ENCODE data around the gene ABCA2. TPM values are rescaled to one million over a fixed set of nuclear protein-coding genes. Genes with fewer than 3 reads are reported as not detected.
"Not testable (repeated sequence)": the region's sequence is repeated elsewhere in the genome, so short reads cannot be mapped to it uniquely, and the experiment has no call there.

Gene ABCA2
- total and polyA plus RNA-seq, 2 donors from 2014 or later, result 39.2 to 72.1 TPM

- Histone ChIP-seq H3K9ac (ENCODE audit: low read length in 3 of 3) (no peak overlapping the region), H3K9me3 (ENCODE audit: control insufficient read depth in 2 of 3, insufficient read depth in 1 of 3, low read length in 3 of 3) (no peaks in the 10 kb centered on the region), H3K4me1 (ENCODE audit: control insufficient read depth in 2 of 3, insufficient read depth in 2 of 3, low read depth in 1 of 3, low read length in 3 of 3) (peaks cover 0 to 4% (median 0%) of the 10 kb centered on the region in 3 donors), H3K27me3 (ENCODE audit: control insufficient read depth, insufficient read depth, low read length) (no peaks in the 10 kb centered on the region), H3K27ac (ENCODE audit: low read depth in 2 of 2, low read length in 2 of 2) (no peak overlapping the region), H3K4me3 (ENCODE audit: low read length in 3 of 3) (no peak overlapping the region), H3K36me3 (ENCODE audit: control insufficient read depth in 2 of 3, insufficient read depth in 3 of 3, low read length in 3 of 3) (no peaks in the 10 kb centered on the region)
- peak; percentile 96 for TF ChIP-seq CTCF (IDR thresholded peaks at IDR 0.05; ENCODE audit: borderline replicate concordance, extremely low read depth, insufficient read depth)
- DNase-seq (peak in 2 of 5 donors; percentile 60 to 61), FAIRE-seq (no peak)
- intact Hi-C loops (cut with DNase I), result no loop called here
Measured at GRCh38 chr9:137064027-137064879, 36.2 kb upstream of the ABCA2 start.

- Histone ChIP-seq H3K9me3 (ENCODE audit: control insufficient read depth in 2 of 3, insufficient read depth in 1 of 3, low read length in 3 of 3) (no peaks in the 10 kb centered on the region), H3K4me1 (ENCODE audit: control insufficient read depth in 2 of 3, insufficient read depth in 2 of 3, low read depth in 1 of 3, low read length in 3 of 3) (peaks cover 0 to 4% (median 0%) of the 10 kb centered on the region in 3 donors), H3K27ac (ENCODE audit: low read depth in 2 of 2, low read length in 2 of 2) (no peak overlapping the region), H3K27me3 (ENCODE audit: control insufficient read depth, insufficient read depth, low read length) (no peaks in the 10 kb centered on the region), H3K9ac (ENCODE audit: low read length in 3 of 3) (no peak overlapping the region), H3K4me3 (ENCODE audit: low read length in 3 of 3) (no peak overlapping the region), H3K36me3 (ENCODE audit: control insufficient read depth in 2 of 3, insufficient read depth in 3 of 3, low read length in 3 of 3) (no peaks in the 10 kb centered on the region)
- TF ChIP-seq CTCF (IDR thresholded peaks at IDR 0.05; ENCODE audit: borderline replicate concordance, extremely low read depth, insufficient read depth), result no peak
- DNase-seq (no peak), FAIRE-seq (no peak)
- intact Hi-C loops (cut with DNase I), result no loop called here
Measured at GRCh38 chr9:137063311-137064026, 35.4 kb upstream of the ABCA2 start.

GRCh38 chr9:137062798-137063197 lies 34.8 kb upstream of the ABCA2 start:
- H3K4me3 ChIP-seq (ENCODE audit: low read length in 3 of 3); H3K27ac ChIP-seq (ENCODE audit: low read depth in 2 of 2, low read length in 2 of 2); H3K27me3 ChIP-seq (ENCODE audit: control insufficient read depth, insufficient read depth, low read length); H3K9ac ChIP-seq (ENCODE audit: low read length in 3 of 3); intact Hi-C loops (cut with DNase I); DNase-seq; H3K4me1 ChIP-seq (ENCODE audit: control insufficient read depth in 2 of 3, insufficient read depth in 2 of 3, low read depth in 1 of 3, low read length in 3 of 3); FAIRE-seq; H3K36me3 ChIP-seq (ENCODE audit: control insufficient read depth in 2 of 3, insufficient read depth in 3 of 3, low read length in 3 of 3); H3K9me3 ChIP-seq (ENCODE audit: control insufficient read depth in 2 of 3, insufficient read depth in 1 of 3, low read length in 3 of 3): not testable (repeated sequence)

- DNase-seq (no peak), FAIRE-seq (no peak)
- H3K9ac ChIP-seq (ENCODE audit: low read length in 3 of 3), result no peak overlapping the region
- H3K27ac ChIP-seq (ENCODE audit: low read depth in 2 of 2, low read length in 2 of 2), result no peak overlapping the region
- peaks cover 0 to 2% (median 0%) of the 10 kb centered on the region in 3 donors for H3K4me1 ChIP-seq (ENCODE audit: control insufficient read depth in 2 of 3, insufficient read depth in 2 of 3, low read depth in 1 of 3, low read length in 3 of 3)
- no peaks in the 10 kb centered on the region for H3K9me3 ChIP-seq (ENCODE audit: control insufficient read depth in 2 of 3, insufficient read depth in 1 of 3, low read length in 3 of 3)
- intact Hi-C loops (cut with DNase I), result no loop called here
- H3K27me3 ChIP-seq (ENCODE audit: control insufficient read depth, insufficient read depth, low read length), result no peaks in the 10 kb centered on the region
- H3K36me3 ChIP-seq (ENCODE audit: control insufficient read depth in 2 of 3, insufficient read depth in 3 of 3, low read length in 3 of 3), result no peaks in the 10 kb centered on the region
- no peak for TF ChIP-seq CTCF (IDR thresholded peaks at IDR 0.05; ENCODE audit: borderline replicate concordance, extremely low read depth, insufficient read depth)
- H3K4me3 ChIP-seq (ENCODE audit: low read length in 3 of 3), result no peak overlapping the region
Measured at GRCh38 chr9:137062384-137062783, 34.3 kb upstream of the ABCA2 start.

All from kidney (tissue), 14 donors.